GM12878 (cell line): ENCODE results near the gene ZNF800. TPM values are rescaled to one million over a fixed set of nuclear protein-coding genes. Genes with fewer than 3 reads are reported as not detected.

Experiments used
- ATAC-seq: fragments of 200-7000 bp; cut with Tn5 transposase; 3 replicates; pipeline ENCODE4 v1.9.1; 2020; ENCODE audit warnings: mild to moderate bottlenecking, moderate library complexity
- BruUV-seq: library from RNA; stranded (reverse); fragments of 400-500 nt; replicated peaks from 2 replicates; lab custom pipeline; 2021; lab: Mats Ljungman, UMichigan
- CTCF ChIA-PET: fragments of 300-600 bp; sonication (Branson Sonifier 250); formaldehyde crosslinking; extraction: SDS; loops from one replicate; lab custom pipeline; 2021; ENCODE audit warnings: inconsistent platforms; lab: Yijun Ruan, JAX
- POLR2A ChIA-PET: fragments of 350-600 bp; formaldehyde crosslinking; extraction: SDS; loops from one replicate; lab custom pipeline; 2021; ENCODE audit warnings: inconsistent platforms; lab: Charles Lee
- RAD21 ChIA-PET: fragments of 300-600 bp; sonication (Branson Sonifier 250); formaldehyde crosslinking; loops from one replicate; lab custom pipeline; 2023; ENCODE audit warnings: antibody characterized with exemption; ENCODE audit not compliant: unreplicated experiment; lab: Charles Lee
- SMC1A ChIA-PET: fragments of 300-600 bp; sonication (Branson Sonifier 250); formaldehyde crosslinking; loops from one replicate; lab custom pipeline; 2023; ENCODE audit not compliant: unreplicated experiment, uncharacterized antibody; lab: Charles Lee
- DNase-seq: peaks from one replicate; pipeline ENCODE4 v3.0.0-alpha.2; 2011; ENCODE audit warnings: low read depth, low spot score
- FAIRE-seq: peaks from 3 replicates; lab custom pipeline; 2011; peaks lifted over from hg19 to GRCh38; lab: Jason Lieb, UNC
- H2AFZ ChIP-seq: 2 replicates; pipeline ENCODE4 v1.6.0; 2011; ENCODE audit warnings: low read depth, low read length, control low read depth; ENCODE audit not compliant: control insufficient read depth
- H3K27ac ChIP-seq: 2 replicates; pipeline ENCODE4 v1.5.1; 2011; ENCODE audit warnings: control low read depth; ENCODE audit not compliant: control insufficient read depth, insufficient read depth
- H3K27me3 ChIP-seq, 2 experiments: replicated peaks in 1 of 2; 2 replicates each; pipeline versions ENCODE4 v1.6.0 to v1.6.1; 2011; ENCODE audit warnings: low read length in 1 of 2; ENCODE audit not compliant: control insufficient read depth in 2 of 2, insufficient read depth in 2 of 2
- H3K36me3 ChIP-seq, 2 experiments: 2 replicates each; pipeline ENCODE4 v1.5.1; 2011; ENCODE audit warnings: low read length in 1 of 2; ENCODE audit not compliant: control insufficient read depth in 2 of 2, insufficient read depth in 2 of 2
- H3K4me1 ChIP-seq: 2 replicates; pipeline ENCODE4 v1.6.1; 2011; ENCODE audit warnings: mild to moderate bottlenecking, low read length, moderate library complexity, mixed read lengths; ENCODE audit not compliant: control insufficient read depth, insufficient read depth
- H3K4me2 ChIP-seq: 2 replicates; pipeline ENCODE4 v1.6.0; 2011; ENCODE audit warnings: control low read depth; ENCODE audit not compliant: control insufficient read depth, insufficient read depth
- H3K4me3 ChIP-seq: fragments of 200-600 bp; sonication (generic); 2 replicates; pipeline ENCODE4 v1.5.1; 2016
- H3K79me2 ChIP-seq: 2 replicates; pipeline ENCODE4 v1.6.0; 2011; ENCODE audit warnings: low read length; ENCODE audit not compliant: control insufficient read depth, insufficient read depth
- H3K9ac ChIP-seq: 2 replicates; pipeline ENCODE4 v1.8.0; 2011; ENCODE audit warnings: low read length, control low read depth, mixed read lengths; ENCODE audit not compliant: control insufficient read depth, insufficient read depth
- H3K9me3 ChIP-seq: replicated peaks from 3 replicates; pipeline ENCODE4 v1.5.1; 2011; ENCODE audit warnings: mild to moderate bottlenecking, low read length; ENCODE audit not compliant: control insufficient read depth, insufficient read depth
- H4K20me1 ChIP-seq: 2 replicates; pipeline ENCODE4 v1.6.0; 2011; ENCODE audit not compliant: control insufficient read depth, insufficient read depth
- BCL11A ChIP-seq: IDR thresholded peaks from 2 replicates; pipeline ENCODE4 v1.6.1; 2011; ENCODE audit warnings: low read depth, low read length
- BHLHE40 ChIP-seq, 2 experiments: fragments of 450-650 bp in 1 of 2; IDR thresholded peaks; 2 replicates each; pipeline ENCODE4 v1.6.1; 2011 to 2017; ENCODE audit warnings: low read depth in 2 of 2, borderline replicate concordance in 1 of 2, improper control_type of control experiment in 1 of 2, low read length in 1 of 2, mild to moderate bottlenecking in 1 of 2
- CBX5 ChIP-seq: sonication (generic); IDR thresholded peaks from 2 replicates; pipeline ENCODE4 v1.6.1; 2016; ENCODE audit warnings: low read depth, moderate library complexity, mild to moderate bottlenecking, inconsistent platforms
- E2F8 ChIP-seq: fragments of 450-650 bp; IDR thresholded peaks from 2 replicates; pipeline ENCODE4 v1.6.1; 2018; ENCODE audit warnings: mild to moderate bottlenecking, low read depth, moderate library complexity; ENCODE audit not compliant: partially characterized antibody
- GABPA ChIP-seq: IDR thresholded peaks from 2 replicates; pipeline ENCODE4 v1.6.1; 2014; ENCODE audit warnings: antibody characterized with exemption, low read depth, mild to moderate bottlenecking, inconsistent platforms
- MEF2B ChIP-seq: fragments of 450-650 bp; IDR thresholded peaks from 2 replicates; pipeline ENCODE4 v1.6.1; 2018; ENCODE audit warnings: mild to moderate bottlenecking, moderate library complexity; ENCODE audit not compliant: partially characterized antibody, poor library complexity, severe bottlenecking
- NR2C2 ChIP-seq: IDR thresholded peaks from 2 replicates; pipeline ENCODE4 v1.6.1; 2011; ENCODE audit warnings: borderline replicate concordance, low read depth; ENCODE audit not compliant: control insufficient read depth, insufficient read length
- RB1 ChIP-seq: fragments of 450-650 bp; formaldehyde crosslinking; IDR thresholded peaks from 2 replicates; pipeline ENCODE4 v1.6.1; 2017; ENCODE audit warnings: mild to moderate bottlenecking, borderline replicate concordance
- RELA ChIP-seq: fragments of 450-650 bp; IDR thresholded peaks from 2 replicates; pipeline ENCODE4 v1.8.0; 2014; ENCODE audit warnings: borderline replicate concordance; ENCODE audit not compliant: partially characterized antibody
- SMAD1 ChIP-seq: fragments of 450-650 bp; IDR thresholded peaks from 2 replicates; pipeline ENCODE4 v1.6.1; 2018; ENCODE audit warnings: mild to moderate bottlenecking, low read depth; ENCODE audit not compliant: partially characterized antibody
- SREBF2 ChIP-seq: IDR thresholded peaks from 2 replicates; pipeline ENCODE4 v1.6.1; 2012; ENCODE audit warnings: mild to moderate bottlenecking, low read length
- SUPT20H ChIP-seq: IDR thresholded peaks from 2 replicates; pipeline ENCODE4 v1.6.1; 2011; ENCODE audit warnings: low read depth, mild to moderate bottlenecking, low read length, moderate library complexity, borderline replicate concordance; ENCODE audit not compliant: control insufficient read depth
- TCF3 ChIP-seq: IDR thresholded peaks from 2 replicates; pipeline ENCODE4 v1.6.1; 2012; ENCODE audit warnings: low read depth, mild to moderate bottlenecking, low read length, borderline replicate concordance; ENCODE audit not compliant: insufficient read depth
- WGBS: methylation state at CpG from one replicate; pipeline ENCODE4 v1.1.6; 2016; ENCODE audit warnings: low lambda C conversion rate; ENCODE audit not compliant: insufficient replicate concordance, insufficient coverage; ENCODE audit errors: missing lambda C conversion rate; 5-methylcytosine and 5-hydroxymethylcytosine counted together
- in situ Hi-C: fragments of 300-500 bp; cut with MboI; formaldehyde crosslinking; loops from 9 replicates; pipeline ENCODE4 v1.14.3; 2018; ENCODE audit warnings: mixed read lengths
- intact Hi-C: fragments of 100-400 bp; cut with micrococcal nuclease; formaldehyde crosslinking; loops from one replicate; pipeline ENCODE4 v1.14.2; 2022; ENCODE audit not compliant: unreplicated experiment
- polyA plus RNA-seq, 11 experiments: library from polyadenylated mRNA; depleted of rRNA in 4 of 11; unstranded in 6 of 11; stranded (reverse) in 5 of 11; fragments of >200 nt; fragmentation: Nextera tagmentation in 4 of 11; fragmentation: Illumina TruSeq in 1 of 11; extraction: Ambion mirVana in 4 of 11; extraction: Trizol in 1 of 11; gene quantifications; 1 replicate in 1 of 11; 2 replicates in 10 of 11; pipeline versions ENCODE4 v1.2.1 to v1.2.3, GENCODE V29; 2011 to 2016; ENCODE audit warnings: inconsistent platforms in 2 of 11, missing spikeins in 2 of 11, low read depth in 1 of 11
- total RNA-seq, 4 experiments: library from RNA; depleted of rRNA in 3 of 4; stranded (reverse); fragments of >200 nt in 3 of 4; fragmentation: Illumina TruSeq in 1 of 4; extraction: Trizol in 1 of 4; gene quantifications; 2 replicates each; pipeline versions ENCODE4 v1.2.1 to v1.2.3, GENCODE V29; 2013 to 2021
- TF ChIP-seq, protein P1 (sequence below): fragments of 450-650 bp; conservative IDR thresholded peaks from 2 replicates; pipeline ENCODE4 v1.6.1; 2017; ENCODE audit warnings: mild to moderate bottlenecking, moderate library complexity
- TF ChIP-seq, protein P2 (sequence below): IDR thresholded peaks from 2 replicates; pipeline ENCODE4 v1.6.1; 2012; ENCODE audit warnings: low read length, inconsistent platforms
- TF ChIP-seq, protein P3 (sequence below): fragments of 450-650 bp; IDR thresholded peaks from 2 replicates; pipeline ENCODE4 v1.6.1; 2017; ENCODE audit warnings: borderline replicate concordance

ZNF800 gene
- total and polyA plus RNA-seq, 10 of the 15 experiments (the other 5 are each of a cell fraction or from before 2014, with no cell fraction given), result 6.8 to 33.9 (median 23.8) TPM

DNA sequence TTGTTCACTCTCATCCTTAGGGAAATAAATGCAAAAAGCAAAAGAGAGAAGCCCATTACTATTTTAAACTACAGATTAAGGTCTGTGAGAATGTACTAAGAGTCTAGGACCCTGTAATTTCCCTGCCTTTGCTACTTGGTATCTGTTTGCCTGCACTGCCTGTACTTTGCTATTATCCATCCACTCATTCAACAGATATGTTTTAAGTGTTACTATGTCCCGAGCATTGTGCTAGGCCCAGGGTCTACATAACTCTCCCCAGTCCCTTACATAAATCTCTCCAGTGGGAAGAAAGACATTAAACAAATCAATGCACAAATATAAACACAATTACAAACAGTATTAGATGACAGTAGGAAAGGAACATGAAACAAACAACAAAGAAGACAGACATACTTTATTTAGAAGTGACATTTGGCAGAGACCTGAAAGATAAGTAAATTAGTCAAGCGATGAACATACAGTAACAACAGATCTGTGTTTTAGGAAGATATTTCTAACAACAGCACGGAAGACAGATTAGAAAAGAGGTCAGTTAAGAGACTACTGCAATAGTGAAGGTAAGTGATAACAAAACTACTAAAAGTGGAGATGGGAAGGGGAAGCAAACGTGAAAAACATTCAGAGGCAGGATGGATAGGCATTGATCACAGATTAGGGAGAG, 30.0 kb downstream of the ZNF800 start:
- no peak for DNase-seq
- ChIA-PET CTCF (interaction anchor here (0.6 kb wide), 1 partner anchor 85 kb away, joined by 4 read pairs; no protein-coding TSS in a partner anchor), SMC1A (no interaction called here), RAD21 (no interaction called here), POLR2A (no interaction called here)
- intact Hi-C loops, result no loop called here
- in situ Hi-C loops, result no loop called here
- no peaks in the 10 kb centered on the region for H3K4me1 ChIP-seq
- WGBS, result 87% methylated on average over 4 of the region's 4 CpGs
- no peak overlapping the region for H2AFZ ChIP-seq
- no peak overlapping the region for H3K4me2 ChIP-seq
- H3K27ac ChIP-seq, result no peak overlapping the region
- peaks cover 3 to 23% of the 10 kb centered on the region in 2 experiments; a peak in 3 of 4 replicates for H3K36me3 ChIP-seq
- no peak for FAIRE-seq
- no peak for ATAC-seq
- no peaks in the 10 kb centered on the region for H3K27me3 ChIP-seq
- no peaks in the 10 kb centered on the region; the same call in 1 of the 2 replicates for H4K20me1 ChIP-seq
- H3K4me3 ChIP-seq, result no peak overlapping the region
- H3K79me2 ChIP-seq, result peaks cover 2% of the 10 kb centered on the region
- no peaks in the 10 kb centered on the region for H3K9me3 ChIP-seq
- no TSS peak for BruUV-seq
- H3K9ac ChIP-seq, result no peak overlapping the region
- TF ChIP-seq SMAD1 (no peak), GABPA (no peak), SUPT20H (no peak), MEF2B (no peak), BHLHE40 (IDR thresholded peaks at IDR 0.05; ENCODE audit: borderline replicate concordance in 1 of 2, low read depth in 2 of 2, low read length in 1 of 2) (no peak), SREBF2 (no peak), NR2C2 (no peak), CBX5 (no peak), TCF3 (no peak), RELA (no peak), BCL11A (no peak), RB1 (no peak), E2F8 (no peak)
- TF ChIP-seq, protein P1, sequence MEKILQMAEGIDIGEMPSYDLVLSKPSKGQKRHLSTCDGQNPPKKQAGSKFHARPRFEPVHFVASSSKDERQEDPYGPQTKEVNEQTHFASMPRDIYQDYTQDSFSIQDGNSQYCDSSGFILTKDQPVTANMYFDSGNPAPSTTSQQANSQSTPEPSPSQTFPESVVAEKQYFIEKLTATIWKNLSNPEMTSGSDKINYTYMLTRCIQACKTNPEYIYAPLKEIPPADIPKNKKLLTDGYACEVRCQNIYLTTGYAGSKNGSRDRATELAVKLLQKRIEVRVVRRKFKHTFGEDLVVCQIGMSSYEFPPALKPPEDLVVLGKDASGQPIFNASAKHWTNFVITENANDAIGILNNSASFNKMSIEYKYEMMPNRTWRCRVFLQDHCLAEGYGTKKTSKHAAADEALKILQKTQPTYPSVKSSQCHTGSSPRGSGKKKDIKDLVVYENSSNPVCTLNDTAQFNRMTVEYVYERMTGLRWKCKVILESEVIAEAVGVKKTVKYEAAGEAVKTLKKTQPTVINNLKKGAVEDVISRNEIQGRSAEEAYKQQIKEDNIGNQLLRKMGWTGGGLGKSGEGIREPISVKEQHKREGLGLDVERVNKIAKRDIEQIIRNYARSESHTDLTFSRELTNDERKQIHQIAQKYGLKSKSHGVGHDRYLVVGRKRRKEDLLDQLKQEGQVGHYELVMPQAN, result no peak
- TF ChIP-seq, protein P2, sequence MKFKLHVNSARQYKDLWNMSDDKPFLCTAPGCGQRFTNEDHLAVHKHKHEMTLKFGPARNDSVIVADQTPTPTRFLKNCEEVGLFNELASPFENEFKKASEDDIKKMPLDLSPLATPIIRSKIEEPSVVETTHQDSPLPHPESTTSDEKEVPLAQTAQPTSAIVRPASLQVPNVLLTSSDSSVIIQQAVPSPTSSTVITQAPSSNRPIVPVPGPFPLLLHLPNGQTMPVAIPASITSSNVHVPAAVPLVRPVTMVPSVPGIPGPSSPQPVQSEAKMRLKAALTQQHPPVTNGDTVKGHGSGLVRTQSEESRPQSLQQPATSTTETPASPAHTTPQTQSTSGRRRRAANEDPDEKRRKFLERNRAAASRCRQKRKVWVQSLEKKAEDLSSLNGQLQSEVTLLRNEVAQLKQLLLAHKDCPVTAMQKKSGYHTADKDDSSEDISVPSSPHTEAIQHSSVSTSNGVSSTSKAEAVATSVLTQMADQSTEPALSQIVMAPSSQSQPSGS, result no peak
- TF ChIP-seq, protein P3, sequence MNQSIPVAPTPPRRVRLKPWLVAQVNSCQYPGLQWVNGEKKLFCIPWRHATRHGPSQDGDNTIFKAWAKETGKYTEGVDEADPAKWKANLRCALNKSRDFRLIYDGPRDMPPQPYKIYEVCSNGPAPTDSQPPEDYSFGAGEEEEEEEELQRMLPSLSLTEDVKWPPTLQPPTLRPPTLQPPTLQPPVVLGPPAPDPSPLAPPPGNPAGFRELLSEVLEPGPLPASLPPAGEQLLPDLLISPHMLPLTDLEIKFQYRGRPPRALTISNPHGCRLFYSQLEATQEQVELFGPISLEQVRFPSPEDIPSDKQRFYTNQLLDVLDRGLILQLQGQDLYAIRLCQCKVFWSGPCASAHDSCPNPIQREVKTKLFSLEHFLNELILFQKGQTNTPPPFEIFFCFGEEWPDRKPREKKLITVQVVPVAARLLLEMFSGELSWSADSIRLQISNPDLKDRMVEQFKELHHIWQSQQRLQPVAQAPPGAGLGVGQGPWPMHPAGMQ, result no peak
